ENCODE results near the gene STK33.

Gene STK33

GRCh38 chr11:8586805-8587204 is 7.2 kb downstream of the STK33 start (continued):
- TF ChIP-seq ZNF239 (tag by site-specific recombination; IDR thresholded peaks at IDR 0.05), result no peak
- no peak for TF ChIP-seq AEBP2 (tag by site-specific recombination; IDR thresholded peaks at IDR 0.05; ENCODE audit: borderline replicate concordance)
- no peak for TF ChIP-seq ZNF555 (tag by site-specific recombination; conservative IDR thresholded peaks at IDR 0.05)
- TF ChIP-seq ZNF830 (tag by site-specific recombination; IDR thresholded peaks at IDR 0.05; ENCODE audit: low read depth), result no peak
- TF ChIP-seq ZNF266 (tag by site-specific recombination; IDR thresholded peaks at IDR 0.05; ENCODE audit: low read depth), result no peak
- TF ChIP-seq ZNF629 (tag by site-specific recombination; IDR thresholded peaks at IDR 0.05), result no peak

- no peak overlapping the region for H3K27ac ChIP-seq (ENCODE audit: extremely low read depth, low read depth, low read length)
Observed at GRCh38 chr11:8586184-8586583, 7.8 kb downstream of the STK33 start.

GRCh38 chr11:8584511-8584910 is 9.5 kb downstream of the STK33 start:
- Histone ChIP-seq H3K36me3 (ENCODE audit: control insufficient read depth in 2 of 2, insufficient read depth in 1 of 2, low read length in 2 of 2) (no peaks in the 10 kb centered on the region), H3K4me3 (ENCODE audit: low read depth, low read length) (no peak overlapping the region), H3K9me3 (ENCODE audit: control insufficient read depth, insufficient read depth, low read depth, low read length) (no peaks in the 10 kb centered on the region), H3K27ac (ENCODE audit: extremely low read depth, low read depth, low read length) (no peak overlapping the region), H3K4me1 (ENCODE audit: control insufficient read depth, insufficient read depth, low read length) (no peaks in the 10 kb centered on the region)
- CTCF ChIA-PET, result interaction anchor here (0.8 to 1.4 kb wide), 3 partner anchors 9 to 27 kb away, joined by 3 to 6 read pairs (median 3); no protein-coding TSS in a partner anchor
- TF ChIP-seq ZNF48 (tag by site-specific recombination; IDR thresholded peaks at IDR 0.05) (no peak), TRIM28 (IDR thresholded peaks at IDR 0.05; ENCODE audit: borderline replicate concordance, low read length) (0 out of 2 replicates have a peak, but pooled peaks have one; percentile 15), PRDM10 (tag by site-specific recombination; IDR thresholded peaks at IDR 0.05) (peak; percentile 91)
- POLR2A ChIA-PET, result interaction anchor here (0.6 to 1.2 kb wide), 3 partner anchors 10 to 98 kb away, joined by 4 to 5 read pairs (median 4); partner anchors contain the start of genes RPL27A, STK33 and TRIM66

More at GRCh38 chr11:8586184-8586583, 7.8 kb downstream of the STK33 start:
- TF ChIP-seq, protein P1, sequence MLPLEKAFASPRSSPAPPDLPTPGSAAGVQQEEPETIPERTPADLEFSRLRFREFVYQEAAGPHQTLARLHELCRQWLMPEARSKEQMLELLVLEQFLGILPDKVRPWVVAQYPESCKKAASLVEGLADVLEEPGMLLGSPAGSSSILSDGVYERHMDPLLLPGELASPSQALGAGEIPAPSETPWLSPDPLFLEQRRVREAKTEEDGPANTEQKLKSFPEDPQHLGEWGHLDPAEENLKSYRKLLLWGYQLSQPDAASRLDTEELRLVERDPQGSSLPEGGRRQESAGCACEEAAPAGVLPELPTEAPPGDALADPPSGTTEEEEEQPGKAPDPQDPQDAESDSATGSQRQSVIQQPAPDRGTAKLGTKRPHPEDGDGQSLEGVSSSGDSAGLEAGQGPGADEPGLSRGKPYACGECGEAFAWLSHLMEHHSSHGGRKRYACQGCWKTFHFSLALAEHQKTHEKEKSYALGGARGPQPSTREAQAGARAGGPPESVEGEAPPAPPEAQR (tag by site-specific recombination; IDR thresholded peaks at IDR 0.05), result no peak
- TF ChIP-seq ZSCAN4 (tag by site-specific recombination; IDR thresholded peaks at IDR 0.05) (no peak), ZSCAN23 (tag by site-specific recombination; IDR thresholded peaks at IDR 0.05) (no peak), ZNF350 (tag by site-specific recombination; IDR thresholded peaks at IDR 0.05) (no peak), ZFP41 (tag by site-specific recombination; IDR thresholded peaks at IDR 0.05; ENCODE audit: borderline replicate concordance) (no peak), KLF8 (tag by site-specific recombination; IDR thresholded peaks at IDR 0.05) (no peak), ZNF214 (tag by site-specific recombination; IDR thresholded peaks at IDR 0.05; ENCODE audit: borderline replicate concordance) (no peak), ZBTB48 (tag by site-specific recombination; IDR thresholded peaks at IDR 0.05) (no peak), SETDB1 (IDR thresholded peaks at IDR 0.05; ENCODE audit: insufficient read length, low read length) (no peak), ZXDB (tag by site-specific recombination; IDR thresholded peaks at IDR 0.05) (no peak), KLF1 (tag by site-specific recombination; IDR thresholded peaks at IDR 0.05) (no peak), ZNF501 (tag by site-specific recombination; IDR thresholded peaks at IDR 0.05) (no peak), ZEB2 (tag by site-specific recombination; IDR thresholded peaks at IDR 0.05) (no peak), ZNF114 (tag by site-specific recombination; IDR thresholded peaks at IDR 0.05) (no peak), ZNF654 (tag by site-specific recombination; IDR thresholded peaks at IDR 0.05; ENCODE audit: low read depth) (no peak)
- no peaks in the 10 kb centered on the region for H3K4me1 ChIP-seq (ENCODE audit: control insufficient read depth, insufficient read depth, low read length)
- no peaks in the 10 kb centered on the region for H3K36me3 ChIP-seq (ENCODE audit: control insufficient read depth in 2 of 2, insufficient read depth in 1 of 2, low read length in 2 of 2)
- CTCF ChIA-PET, result no interaction called here
- H3K4me3 ChIP-seq (ENCODE audit: low read depth, low read length), result no peak overlapping the region
- POLR2A ChIA-PET, result no interaction called here
- no peaks in the 10 kb centered on the region for H3K9me3 ChIP-seq (ENCODE audit: control insufficient read depth, insufficient read depth, low read depth, low read length)

All from HEK293 (cell line).